NCI-H748 (cell line): ENCODE data around the gene ST3GAL6.

Source experiments
- DNase-seq: peaks from one replicate; lab custom pipeline; 2025; ENCODE audit not compliant: unreplicated experiment; lab: John Stamatoyannopoulos, UW

ST3GAL6 gene

GRCh38 chr3:98843266-98843959 lies 80.3 kb downstream of the ST3GAL6 start:
- DNase-seq: no peak
